Measurements from ENCODE around the gene TBC1D5. TPM values are rescaled to one million over a fixed set of nuclear protein-coding genes. Genes with fewer than 3 reads are reported as not detected.

Gene TBC1D5
- total RNA-seq, 2 experiments from 2014 or later: 46.3 to 47.8 TPM

DNA sequence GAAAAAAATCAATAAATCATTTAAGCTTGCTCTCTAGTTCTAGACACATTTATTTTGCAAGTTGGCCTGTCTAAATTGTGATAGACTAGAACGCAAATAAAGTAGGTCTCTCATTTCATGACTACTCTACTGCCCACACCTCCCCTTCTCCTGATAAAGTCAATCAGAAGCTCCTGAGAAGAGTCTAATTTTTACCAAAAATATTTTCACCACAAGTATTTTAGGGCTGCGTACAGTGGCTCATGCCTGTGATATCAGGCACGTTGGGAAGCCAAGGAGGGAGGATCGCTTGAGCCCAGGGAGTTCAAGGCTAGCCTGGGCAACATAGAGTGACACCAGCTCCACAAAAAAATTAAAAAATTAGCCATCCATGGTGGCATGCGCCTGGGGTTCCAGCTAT is 136.5 kb downstream of the TBC1D5 start:
- Mint-ChIP-seq H3K27ac (no peak overlapping the region), H3K4me3 (no peak overlapping the region), H3K4me1 (ENCODE audit: low read depth) (peaks cover 6% of the 10 kb centered on the region), H3K27me3 (no peaks in the 10 kb centered on the region), H3K9me3 (peaks cover 8% of the 10 kb centered on the region), H3K36me3 (ENCODE audit: low read depth) (peaks cover 16% of the 10 kb centered on the region)
- CTCF ChIA-PET: no interaction called here
- intact Hi-C loops (cut with micrococcal nuclease): no loop called here
- TF ChIP-seq, protein P1, sequence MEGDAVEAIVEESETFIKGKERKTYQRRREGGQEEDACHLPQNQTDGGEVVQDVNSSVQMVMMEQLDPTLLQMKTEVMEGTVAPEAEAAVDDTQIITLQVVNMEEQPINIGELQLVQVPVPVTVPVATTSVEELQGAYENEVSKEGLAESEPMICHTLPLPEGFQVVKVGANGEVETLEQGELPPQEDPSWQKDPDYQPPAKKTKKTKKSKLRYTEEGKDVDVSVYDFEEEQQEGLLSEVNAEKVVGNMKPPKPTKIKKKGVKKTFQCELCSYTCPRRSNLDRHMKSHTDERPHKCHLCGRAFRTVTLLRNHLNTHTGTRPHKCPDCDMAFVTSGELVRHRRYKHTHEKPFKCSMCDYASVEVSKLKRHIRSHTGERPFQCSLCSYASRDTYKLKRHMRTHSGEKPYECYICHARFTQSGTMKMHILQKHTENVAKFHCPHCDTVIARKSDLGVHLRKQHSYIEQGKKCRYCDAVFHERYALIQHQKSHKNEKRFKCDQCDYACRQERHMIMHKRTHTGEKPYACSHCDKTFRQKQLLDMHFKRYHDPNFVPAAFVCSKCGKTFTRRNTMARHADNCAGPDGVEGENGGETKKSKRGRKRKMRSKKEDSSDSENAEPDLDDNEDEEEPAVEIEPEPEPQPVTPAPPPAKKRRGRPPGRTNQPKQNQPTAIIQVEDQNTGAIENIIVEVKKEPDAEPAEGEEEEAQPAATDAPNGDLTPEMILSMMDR (IDR thresholded peaks at IDR 0.05): no peak
- POLR2A ChIA-PET: no interaction called here
- ATAC-seq: no peak
- no peak for DNase-seq

DNA sequence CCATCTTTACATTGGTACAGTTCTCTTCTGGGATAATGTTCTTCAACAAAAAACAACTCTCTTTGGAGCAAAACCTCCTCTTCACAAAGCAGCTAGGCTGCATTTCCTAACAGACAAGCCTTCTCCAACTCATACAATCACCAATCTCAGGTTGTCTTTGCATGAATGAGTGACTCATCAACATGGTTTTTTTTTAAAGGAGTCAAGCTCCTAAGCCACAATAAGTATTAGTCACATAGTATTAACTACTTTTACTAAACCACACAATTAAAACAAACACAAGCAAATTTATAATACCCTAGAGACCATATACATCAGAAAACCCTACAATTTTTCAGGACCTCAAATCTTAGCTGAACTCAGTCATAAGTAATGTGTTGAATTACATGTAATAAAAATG is 137.4 kb downstream of the TBC1D5 start:
- H3K27ac Mint-ChIP-seq: no peak overlapping the region

GRCh38 chr3:17602126-17602525 is 140.3 kb downstream of the TBC1D5 start:
- peaks cover 14% of the 10 kb centered on the region for H3K36me3 Mint-ChIP-seq (ENCODE audit: low read depth)
- POLR2A ChIA-PET: no interaction called here
- TF ChIP-seq, protein P1 (IDR thresholded peaks at IDR 0.05): no peak
- no peak overlapping the region for H3K4me3 Mint-ChIP-seq
- peaks cover 8% of the 10 kb centered on the region for H3K4me1 Mint-ChIP-seq (ENCODE audit: low read depth)
- CTCF ChIA-PET: no interaction called here
- H3K27me3 Mint-ChIP-seq: no peaks in the 10 kb centered on the region
- ATAC-seq: no peak
- intact Hi-C loops (cut with micrococcal nuclease): no loop called here
- H3K9me3 Mint-ChIP-seq: peaks cover 8% of the 10 kb centered on the region
- H3K27ac Mint-ChIP-seq: no peak overlapping the region
- no peak for DNase-seq

More for the DNA sequence above, 137.4 kb downstream of the TBC1D5 start:
- Mint-ChIP-seq H3K4me3 (no peak overlapping the region), H3K36me3 (ENCODE audit: low read depth) (peaks cover 16% of the 10 kb centered on the region), H3K4me1 (ENCODE audit: low read depth) (peaks cover 6% of the 10 kb centered on the region), H3K27me3 (no peaks in the 10 kb centered on the region), H3K9me3 (peaks cover 8% of the 10 kb centered on the region)
- TF ChIP-seq, protein P1 (IDR thresholded peaks at IDR 0.05): no peak
- ChIA-PET POLR2A (no interaction called here), CTCF (no interaction called here)
- intact Hi-C loops (cut with micrococcal nuclease): no loop called here
- no peak for DNase-seq
- peak; percentile 37 for ATAC-seq

DNA sequence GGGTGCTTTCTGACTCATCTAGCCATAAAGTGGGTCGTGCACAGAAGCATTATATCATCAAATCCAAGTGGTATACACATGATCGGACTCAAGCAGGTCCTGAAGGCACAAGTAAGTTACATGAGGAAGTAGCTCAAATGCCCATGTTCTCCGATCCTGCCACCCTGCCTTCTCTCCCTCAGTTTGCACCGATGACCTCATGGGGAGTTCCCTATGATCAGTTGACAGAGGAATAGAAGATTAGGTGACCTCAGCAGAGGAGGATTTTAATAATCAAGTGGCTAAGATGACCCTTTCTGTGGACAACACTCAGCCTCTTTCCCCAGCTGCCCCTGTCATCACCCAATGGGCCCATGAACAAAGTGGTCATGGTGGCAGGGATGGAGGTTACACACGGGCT is 149.5 kb downstream of the TBC1D5 start:
- intact Hi-C loops (cut with micrococcal nuclease): no loop called here
- ChIA-PET CTCF (interaction anchor here (0.9 kb wide), 1 partner anchor 11 kb away, joined by 3 read pairs; no protein-coding TSS in a partner anchor), POLR2A (no interaction called here)
- no peaks in the 10 kb centered on the region for H3K27me3 Mint-ChIP-seq
- no peak for DNase-seq
- H3K4me1 Mint-ChIP-seq (ENCODE audit: low read depth): no peaks in the 10 kb centered on the region
- no peak for ATAC-seq
- H3K9me3 Mint-ChIP-seq: peaks cover 19% of the 10 kb centered on the region
- H3K36me3 Mint-ChIP-seq (ENCODE audit: low read depth): peaks cover 38% of the 10 kb centered on the region
- no peak overlapping the region for H3K4me3 Mint-ChIP-seq
- no peak overlapping the region for H3K27ac Mint-ChIP-seq
- TF ChIP-seq, protein P1 (IDR thresholded peaks at IDR 0.05): no peak

DNA sequence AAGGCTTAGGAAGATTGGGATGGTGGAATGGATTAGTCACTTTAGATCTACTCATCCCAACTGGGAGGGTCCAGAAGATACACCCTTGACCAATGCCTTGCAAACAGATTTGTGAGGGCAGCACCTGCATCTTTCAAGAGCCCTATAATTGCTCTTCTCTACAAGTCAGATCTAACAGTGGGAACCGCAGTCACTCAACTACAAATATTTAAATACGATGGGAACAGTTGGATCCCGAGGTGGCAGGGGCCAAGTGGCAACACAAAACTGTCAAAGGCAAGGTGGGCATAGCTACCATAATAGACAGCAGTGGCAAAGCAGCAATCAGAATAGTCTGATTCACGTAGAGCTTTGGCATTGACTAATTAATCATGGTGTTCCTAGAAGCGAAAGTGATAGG is 152.0 kb downstream of the TBC1D5 start:
- ChIA-PET POLR2A (no interaction called here), CTCF (no interaction called here)
- no peaks in the 10 kb centered on the region for H3K27me3 Mint-ChIP-seq
- no peak overlapping the region for H3K4me3 Mint-ChIP-seq
- TF ChIP-seq, protein P1 (IDR thresholded peaks at IDR 0.05): no peak
- H3K27ac Mint-ChIP-seq: no peak overlapping the region
- peaks cover 32% of the 10 kb centered on the region for H3K36me3 Mint-ChIP-seq (ENCODE audit: low read depth)
- peaks cover 19% of the 10 kb centered on the region for H3K9me3 Mint-ChIP-seq
- intact Hi-C loops (cut with micrococcal nuclease): no loop called here
- no peak for ATAC-seq
- peaks cover 4% of the 10 kb centered on the region for H3K4me1 Mint-ChIP-seq (ENCODE audit: low read depth)
- DNase-seq: no peak
